GM18526 (cell line): ENCODE data around the gene PRSS27.

ENCODE experiments used
- POLR2A ChIP-seq: IDR thresholded peaks from 3 replicates; pipeline ENCODE4 v1.6.1; 2011; ENCODE audit not compliant: insufficient read length; ENCODE audit errors: extremely low read depth

PRSS27 gene

DNA sequence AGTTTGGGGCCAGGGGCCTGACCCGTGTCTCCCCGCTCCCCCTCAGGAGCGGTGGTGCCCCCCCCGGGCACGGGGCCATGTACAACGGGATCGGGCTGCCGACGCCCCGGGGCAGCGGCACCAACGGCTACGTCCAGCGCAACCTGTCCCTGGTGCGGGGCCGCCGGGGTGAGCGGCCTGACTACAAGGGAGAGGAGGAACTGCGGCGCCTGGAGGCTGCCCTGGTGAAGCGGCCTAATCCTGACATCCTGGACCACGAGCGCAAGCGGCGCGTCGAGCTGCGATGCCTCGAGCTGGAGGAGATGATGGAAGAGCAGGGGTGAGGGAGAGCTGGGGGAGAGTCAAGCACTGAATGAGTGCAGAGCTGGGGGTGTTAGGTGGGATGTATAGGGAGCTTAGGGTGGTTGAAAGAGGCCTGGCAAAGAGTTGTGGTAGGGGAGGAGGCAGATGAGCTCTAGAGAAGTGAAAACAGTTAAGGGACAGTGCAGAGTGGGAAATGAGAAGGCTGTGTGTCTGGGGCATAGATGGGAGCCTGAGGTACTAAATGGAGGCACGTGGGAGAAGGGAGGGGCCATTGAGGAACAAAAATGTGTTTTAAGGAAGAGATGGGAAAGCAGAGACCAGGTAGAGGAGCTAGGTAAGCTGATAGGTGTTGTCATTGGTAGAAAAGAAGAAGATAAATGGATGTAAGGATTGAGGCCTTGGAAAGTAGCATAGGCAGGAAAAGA lies 36.4 kb upstream of the PRSS27 start:
- no peak for TF ChIP-seq POLR2A

DNA sequence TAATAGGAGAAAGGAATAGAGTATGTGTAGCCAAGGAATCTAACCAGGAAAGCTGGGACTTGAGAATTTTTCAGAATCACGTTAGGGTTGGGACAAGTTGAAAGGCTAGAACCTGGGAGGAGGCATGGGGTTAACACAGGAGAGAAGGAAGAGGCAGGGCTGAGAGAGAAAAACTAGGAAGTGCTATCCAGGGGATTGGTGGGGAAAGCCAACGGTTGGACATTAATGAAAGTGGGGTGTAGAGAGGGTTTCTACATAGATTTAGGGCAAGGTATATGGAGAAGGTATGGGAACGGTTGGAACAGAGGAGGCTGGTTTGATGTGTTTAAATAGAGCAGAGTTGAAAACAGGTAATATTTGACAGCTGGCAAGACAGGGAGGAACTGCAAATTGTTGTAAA lies 35.1 kb upstream of the PRSS27 start:
- no peak for TF ChIP-seq POLR2A

DNA sequence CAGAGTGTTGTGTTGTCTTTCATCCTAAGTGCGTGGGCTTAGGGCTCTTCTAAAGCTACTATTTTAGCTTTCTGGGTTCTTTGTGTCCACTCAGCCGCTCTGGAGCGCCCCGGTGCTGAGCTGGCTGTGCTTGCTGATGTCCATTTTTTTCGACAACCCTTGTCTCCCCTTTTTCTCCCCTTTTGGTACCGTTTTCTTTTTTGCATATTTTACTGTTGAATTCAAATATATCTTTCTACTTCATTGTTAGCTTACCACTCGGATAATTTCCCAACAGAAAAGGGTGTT lies 33.7 kb upstream of the PRSS27 start:
- no peak for TF ChIP-seq POLR2A

DNA sequence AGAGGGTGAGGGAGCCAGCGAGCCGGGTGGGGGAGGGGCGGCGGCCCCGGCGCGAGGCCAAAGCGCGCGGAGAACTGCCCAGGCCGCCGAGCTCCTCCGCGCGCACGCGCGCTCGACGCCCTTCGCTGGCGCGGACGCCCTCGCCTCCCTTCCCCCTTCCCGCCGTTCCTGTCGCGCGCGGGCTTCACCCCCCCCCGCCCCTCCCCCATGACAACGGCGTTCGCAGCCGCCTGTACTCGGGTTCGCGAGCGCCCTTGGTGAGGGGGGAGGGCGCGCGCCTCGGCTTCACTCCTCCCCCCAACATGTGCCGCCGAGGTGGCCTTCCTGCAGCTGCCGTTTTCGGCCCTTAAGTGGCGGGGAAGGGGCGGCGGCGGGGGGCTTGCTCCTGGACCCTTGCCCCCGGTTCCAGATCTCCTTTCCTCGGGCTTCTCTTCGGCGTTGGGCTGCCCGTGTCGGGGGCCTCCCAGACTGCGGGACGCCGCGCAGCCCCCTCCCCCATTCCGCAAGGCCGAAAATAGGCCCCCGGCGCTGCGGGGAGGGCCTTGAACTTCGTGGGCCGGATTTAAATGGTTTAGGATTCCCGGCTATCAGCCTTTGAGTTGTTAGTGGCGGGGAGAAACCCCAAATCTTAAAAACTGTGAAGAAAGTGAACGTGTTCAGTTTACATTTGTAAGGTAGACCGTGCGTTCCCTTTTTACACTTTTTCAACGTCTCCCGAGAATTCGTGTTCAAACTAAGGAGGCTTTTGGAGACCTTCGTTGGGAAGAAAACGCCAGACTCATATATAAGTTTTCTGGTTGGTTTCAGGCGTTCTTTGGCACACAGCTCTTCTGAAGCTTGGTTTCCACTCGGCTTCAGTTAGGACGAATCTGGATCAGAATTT lies 33.1 kb upstream of the PRSS27 start:
- no peak for TF ChIP-seq POLR2A

DNA sequence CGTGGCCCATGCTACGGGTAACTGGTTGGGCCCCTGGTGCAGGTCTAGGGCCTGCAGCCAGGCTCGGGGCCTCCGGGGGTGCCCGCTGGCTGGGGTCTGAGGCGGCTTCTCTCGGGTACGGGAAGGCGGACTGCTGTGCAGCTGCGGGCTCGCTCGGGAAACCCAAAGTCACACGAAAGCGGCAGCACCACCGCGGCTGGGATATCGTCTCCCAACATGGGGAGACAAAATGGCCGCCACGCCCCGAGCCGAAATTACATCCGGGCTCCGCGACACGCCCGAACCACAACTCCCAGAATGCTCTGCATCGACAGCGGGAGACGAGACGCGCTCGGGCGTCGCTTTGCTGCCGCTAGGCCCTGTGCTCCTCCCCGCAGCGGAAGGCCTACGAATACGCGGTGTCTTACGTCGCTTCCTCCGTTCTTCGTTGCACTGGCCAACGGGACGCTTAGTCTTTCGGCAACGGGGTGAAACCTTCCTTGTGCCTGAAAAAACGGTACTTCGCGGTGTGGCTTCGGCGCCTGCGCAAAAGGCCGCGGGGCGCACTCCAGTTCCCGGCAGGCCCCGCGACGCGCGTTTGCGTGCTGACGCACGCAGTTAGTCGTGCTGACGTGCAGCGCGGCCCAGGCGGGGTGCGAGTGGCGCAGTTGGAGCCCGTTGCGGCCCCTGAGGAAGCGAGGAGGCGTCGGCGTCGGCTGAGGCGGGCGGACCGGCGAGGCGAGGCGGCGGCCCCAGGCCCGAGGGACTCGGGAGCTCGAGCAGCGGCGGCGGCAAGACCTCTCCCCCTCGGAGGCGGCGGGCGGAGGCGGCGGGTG lies 32.2 kb upstream of the PRSS27 start, which contains the start of gene SRRM2:
SRRM2 (plus strand) TSS at position 604 of the 815 bp plus-strand sequence. CDS start 3,727 bp downstream, outside the sequence.
- TF ChIP-seq POLR2A = peak; percentile 88

DNA sequence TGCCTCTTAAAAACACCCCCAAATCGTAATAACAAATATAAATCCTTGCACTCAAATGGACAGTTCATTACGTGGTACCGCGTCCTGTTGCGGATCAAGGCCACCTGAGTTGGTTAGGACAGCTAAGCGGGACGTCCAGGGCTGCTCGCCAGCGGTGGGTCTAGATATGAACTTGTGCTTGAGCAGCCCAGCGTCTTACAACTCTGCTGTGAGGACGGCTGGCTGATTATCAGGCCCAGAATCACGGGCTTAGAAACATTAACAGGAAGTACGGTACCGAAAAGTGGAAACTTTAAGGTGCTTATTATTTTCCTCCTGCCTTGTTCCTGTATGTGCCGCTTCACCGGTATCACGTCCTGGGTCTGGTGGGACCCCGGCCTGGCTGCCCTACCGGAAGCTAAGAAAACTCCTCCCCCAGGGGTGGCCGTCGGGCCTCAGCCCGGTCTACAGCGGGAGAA lies 31.6 kb upstream of the PRSS27 start:
- no peak for TF ChIP-seq POLR2A

DNA sequence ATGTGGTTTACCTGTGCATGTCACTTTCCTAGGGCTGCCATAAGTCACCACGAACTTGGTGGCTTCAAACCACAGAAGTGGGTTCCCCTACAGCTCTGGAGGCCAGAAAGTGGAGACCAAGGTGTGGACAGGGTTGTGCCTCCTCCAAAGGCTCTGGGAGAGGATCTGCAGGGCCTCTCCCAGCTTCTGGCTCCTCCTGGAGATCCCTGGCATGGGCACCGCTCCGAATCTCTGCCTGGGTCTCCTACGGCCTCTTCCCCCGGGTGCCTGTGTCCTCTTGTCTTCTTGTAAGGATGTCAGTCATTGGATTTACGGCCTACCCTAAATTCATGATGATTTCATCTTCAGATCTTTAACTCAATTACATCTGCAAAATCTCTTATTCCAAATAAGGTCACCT lies 29.9 kb upstream of the PRSS27 start:
- no peak for TF ChIP-seq POLR2A

DNA sequence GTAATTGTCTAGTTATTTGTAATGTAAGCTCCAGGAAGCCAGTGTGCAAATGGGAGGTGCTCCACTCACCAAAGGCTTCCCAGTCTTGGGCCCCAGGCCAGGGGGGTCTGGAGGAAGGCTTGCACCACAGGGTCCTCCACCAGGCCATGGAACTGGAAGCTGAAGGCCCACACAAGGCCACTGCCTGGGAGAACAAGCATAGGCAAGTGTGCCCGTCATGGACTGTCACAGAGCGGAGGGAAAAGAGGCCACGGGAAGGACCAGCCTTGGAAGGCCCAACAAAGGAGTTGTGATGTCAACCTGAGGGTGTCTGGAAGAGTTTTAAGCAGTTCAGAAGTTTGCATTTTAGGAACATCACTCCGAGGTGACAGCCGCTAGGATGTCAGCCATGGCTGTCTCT lies 29.5 kb upstream of the PRSS27 start:
- TF ChIP-seq POLR2A = no peak

DNA sequence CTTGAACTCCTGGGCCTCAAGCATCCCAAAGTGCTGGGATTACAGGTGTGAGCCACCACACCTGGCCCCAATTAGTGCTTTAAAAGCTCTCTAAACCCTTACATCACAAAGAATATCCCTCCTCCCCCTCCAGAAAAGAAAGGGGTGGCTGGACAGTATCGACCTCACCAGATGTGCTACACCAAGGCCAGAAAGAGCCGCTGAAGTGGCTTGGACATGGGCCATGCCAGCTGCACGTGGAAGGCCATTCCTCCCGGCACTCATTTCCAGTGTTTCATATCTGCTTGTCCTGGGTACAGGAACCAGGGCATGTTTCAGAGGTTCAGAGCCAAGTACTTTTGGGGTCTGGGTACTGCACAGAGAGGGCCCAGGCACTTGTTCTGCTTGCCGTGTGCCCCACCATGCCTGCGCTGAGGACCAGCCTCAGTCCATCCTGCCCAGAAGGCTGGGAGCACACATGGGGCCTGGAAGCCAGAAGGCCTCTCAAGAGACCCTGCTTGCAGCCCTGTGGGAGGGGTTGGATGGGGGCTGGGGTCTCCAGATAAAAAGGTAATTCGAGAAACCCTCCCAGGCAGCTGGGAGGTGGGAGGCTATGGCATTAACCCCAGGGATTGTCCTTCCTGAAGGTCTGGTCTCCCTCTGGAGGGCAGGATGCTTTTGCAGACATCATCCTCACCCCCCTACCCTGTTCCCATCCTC lies 28.9 kb upstream of the PRSS27 start:
- no peak for TF ChIP-seq POLR2A

DNA sequence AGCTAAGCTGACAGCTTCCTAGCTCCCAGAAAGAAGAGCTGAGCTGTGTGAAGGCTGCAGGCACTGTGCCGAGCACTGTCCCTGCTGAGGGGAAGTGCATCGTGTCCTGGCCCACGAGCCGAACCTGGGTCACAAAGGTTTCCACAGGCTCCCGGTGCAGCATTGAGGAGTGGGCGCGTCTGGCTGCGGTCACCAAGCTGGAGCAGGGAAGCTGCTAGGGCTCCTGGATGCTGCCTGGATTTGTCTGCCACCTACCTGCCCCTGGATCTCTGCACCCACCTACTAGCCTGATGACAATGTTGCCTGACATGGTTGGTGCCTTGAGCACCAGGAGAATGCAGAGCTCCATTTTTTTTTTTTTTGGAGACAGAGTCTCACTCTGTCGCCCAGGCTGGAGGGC lies 25.9 kb upstream of the PRSS27 start:
- TF ChIP-seq POLR2A = no peak

DNA sequence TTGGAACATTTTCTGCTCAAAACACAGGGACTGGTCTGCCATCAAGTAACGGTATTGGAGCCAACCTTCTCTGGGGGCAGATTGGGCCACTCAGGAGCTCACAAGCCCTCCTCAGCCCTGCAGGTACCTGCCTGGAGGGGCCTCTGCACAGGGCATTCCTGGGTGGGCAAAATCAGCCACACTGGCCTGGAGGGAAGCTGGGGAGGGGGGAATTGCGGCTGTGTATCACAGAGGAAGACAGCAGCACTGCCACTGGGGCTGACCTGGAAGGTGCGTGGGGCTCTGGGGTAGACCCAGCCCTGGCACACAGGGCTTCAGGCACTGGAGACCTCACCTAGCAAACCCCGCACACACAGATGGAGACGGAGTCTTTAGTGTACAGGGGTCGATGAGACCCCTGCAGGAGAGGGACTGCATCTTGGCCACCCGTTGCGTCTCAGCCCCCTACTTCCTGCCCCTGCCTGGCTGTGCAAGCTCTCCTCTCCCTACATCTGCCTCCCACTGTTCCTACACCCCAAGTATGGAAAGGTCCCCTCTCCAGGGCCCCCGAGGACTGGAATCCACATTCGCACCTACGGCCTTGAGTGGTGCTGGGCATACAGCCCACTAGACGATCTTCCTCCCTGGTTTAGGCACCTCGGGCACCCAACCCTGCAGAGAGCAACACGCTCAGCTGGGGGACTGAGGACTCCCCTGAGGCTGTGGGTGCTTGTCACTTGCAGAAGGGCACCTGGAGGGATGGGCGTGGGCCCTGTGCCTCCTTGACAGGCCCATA lies 25.3 kb upstream of the PRSS27 start:
- no peak for TF ChIP-seq POLR2A

DNA sequence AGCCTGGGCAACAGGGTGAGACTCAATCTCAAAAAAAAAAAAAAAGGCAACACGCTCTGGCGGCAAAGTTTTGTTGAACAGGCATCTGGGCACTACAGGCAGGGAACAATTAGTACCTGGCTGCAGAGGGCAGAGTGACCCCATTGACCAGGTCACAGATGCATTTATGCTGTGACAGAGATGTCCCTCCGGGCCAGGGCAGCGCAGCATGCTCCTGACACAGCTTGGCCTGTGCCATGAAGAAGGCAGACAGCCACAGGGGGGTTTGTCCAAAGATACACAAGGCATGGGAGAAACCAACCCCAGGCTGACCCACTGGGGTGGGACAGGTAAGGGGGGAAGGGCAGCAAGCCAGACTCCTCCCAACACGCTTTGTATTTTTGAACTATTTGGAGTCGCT lies 24.7 kb upstream of the PRSS27 start:
- TF ChIP-seq POLR2A = no peak

DNA sequence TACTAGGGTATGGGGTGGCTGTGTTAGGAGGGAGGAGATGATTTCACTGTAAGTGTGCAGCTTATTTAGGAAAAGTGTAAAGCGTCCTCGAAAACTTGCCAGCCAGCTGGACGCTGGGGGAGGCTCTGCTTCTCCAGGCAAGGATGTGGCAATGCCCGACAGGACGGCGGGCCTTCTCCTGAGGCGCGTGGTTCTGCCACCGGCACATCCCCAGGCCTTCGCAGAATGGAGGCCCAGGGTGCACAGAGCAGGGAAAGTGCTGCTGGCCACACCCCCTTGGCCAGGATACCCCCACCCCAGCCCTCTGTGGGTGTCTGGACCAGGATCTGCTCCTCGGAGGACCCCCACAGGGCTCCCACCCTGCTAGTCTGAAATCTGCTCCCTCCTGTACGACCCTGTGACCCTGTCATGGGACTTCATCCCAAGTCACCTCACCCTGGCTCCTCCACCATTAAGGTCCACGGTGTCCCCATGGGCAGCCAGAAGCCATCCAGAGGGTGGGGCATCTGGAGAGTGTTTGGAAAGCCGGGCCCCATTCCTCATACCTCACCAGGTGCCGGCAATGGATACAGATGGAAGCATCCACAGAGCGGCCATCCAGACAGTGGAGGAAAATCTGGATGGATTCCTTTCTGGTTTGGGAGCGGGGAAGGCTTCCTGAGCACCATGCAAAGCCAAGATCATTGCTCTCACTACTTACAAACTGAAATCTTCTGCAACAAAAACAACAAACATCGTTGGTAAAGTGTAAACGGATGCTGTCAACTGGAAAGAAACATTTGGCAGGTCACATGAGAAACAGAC lies 23.2 kb upstream of the PRSS27 start:
- no peak for TF ChIP-seq POLR2A
